HUDEP-2 (cell line): ENCODE results near the gene BTBD2.
A peak's percentile ranks its signal among the peaks of the same experiment; 100 is the strongest.

Experiments
- DNase-seq, 76 experiments: peaks; one replicate each; lab custom pipeline; 2025; ENCODE audit not compliant: unreplicated experiment in 76 of 76; lab: John Stamatoyannopoulos, UW

The BTBD2 gene

GRCh38 chr19:2015608-2015950 lies at the start of gene BTBD2:
TSS of gene BTBD2 (minus strand) at chr19:2015714. CDS start at chr19:2015703, 11 bp downstream.
- peak in 45 of 76 experiments; percentile 11 to 76 (median 62) for DNase-seq

- no peak for DNase-seq
These were observed 49.4 kb upstream of the BTBD2 start for GRCh38 chr19:2064788-2065524.

GRCh38 chr19:2064395-2064787 lies 48.9 kb upstream of the BTBD2 start:
- no peak for DNase-seq

GRCh38 chr19:2063824-2064223 lies 48.3 kb upstream of the BTBD2 start:
- DNase-seq, result no peak

GRCh38 chr19:2062770-2063169 lies 47.3 kb upstream of the BTBD2 start:
- DNase-seq, result no peak

- DNase-seq, result no peak
These were observed 46.8 kb upstream of the BTBD2 start for GRCh38 chr19:2062389-2062729.

GRCh38 chr19:2061495-2062388 lies 46.2 kb upstream of the BTBD2 start:
- peak; percentile 76 to 100 (median 99) for DNase-seq

- DNase-seq, result peak in 59 of 76 experiments; percentile 53 to 99 (median 84)
These were observed 45.5 kb upstream of the BTBD2 start for GRCh38 chr19:2060884-2061494.

GRCh38 chr19:2059422-2060201 lies 44.1 kb upstream of the BTBD2 start:
- DNase-seq, result peak in 68 of 76 experiments; percentile 25 to 91 (median 71)

- DNase-seq, result peak in 1 of 76 experiments; percentile 61
These were observed 43.3 kb upstream of the BTBD2 start for GRCh38 chr19:2058570-2059421.

GRCh38 chr19:2057484-2058469 lies 42.3 kb upstream of the BTBD2 start:
- DNase-seq, result no peak

- DNase-seq, result no peak
These were observed 41.3 kb upstream of the BTBD2 start for GRCh38 chr19:2056837-2057192.

GRCh38 chr19:2055931-2056836 lies 40.7 kb upstream of the BTBD2 start:
- DNase-seq, result peak in 22 of 76 experiments; percentile 7 to 53 (median 34)

GRCh38 chr19:2054763-2055162 lies 39.2 kb upstream of the BTBD2 start:
- DNase-seq, result peak in 20 of 76 experiments; percentile 5 to 53 (median 30)

GRCh38 chr19:2053601-2054389 lies 38.3 kb upstream of the BTBD2 start:
- no peak for DNase-seq

- DNase-seq, result peak in 8 of 76 experiments; percentile 25 to 74 (median 44)
These were observed 36.5 kb upstream of the BTBD2 start for GRCh38 chr19:2051773-2052704.
